Erythroblast (primary cell): ENCODE measurements around the gene RNF25.

Experiments used
- GATA1 ChIP-seq: IDR thresholded peaks from 2 replicates; pipeline ENCODE4 v1.6.1; 2011; ENCODE audit warnings: low read depth, mild to moderate bottlenecking, control low read depth, low read length, moderate library complexity
- POLR2A ChIP-seq: IDR thresholded peaks from 2 replicates; pipeline ENCODE4 v1.6.1; 2011; ENCODE audit warnings: mild to moderate bottlenecking, low read length

- no peak for TF ChIP-seq POLR2A
- no peak for TF ChIP-seq GATA1
Observed at GRCh38 chr2:218635719-218636118, 36.1 kb downstream of the RNF25 start.
